Measurements from ENCODE around the gene ZBBX.

The ZBBX gene

DNA sequence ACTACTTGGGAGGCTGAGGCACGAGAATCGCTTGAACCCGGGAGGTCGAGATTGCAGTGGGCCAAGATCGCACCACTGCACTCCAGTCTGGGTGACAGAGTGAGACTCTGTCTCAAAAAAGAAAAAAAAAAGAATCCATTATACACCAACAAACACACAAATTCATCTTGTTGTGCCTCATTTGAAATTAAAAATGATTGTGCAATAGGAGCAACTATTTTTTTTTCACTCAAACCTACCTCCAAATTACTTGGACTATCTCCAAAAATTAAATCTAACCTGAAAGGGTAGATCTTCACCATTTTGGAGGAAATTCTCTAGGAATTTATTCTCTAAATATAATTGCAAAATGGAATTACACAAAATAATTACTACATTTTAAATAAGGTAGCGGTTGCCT, 4.6 kb downstream of the ZBBX start:
- Histone ChIP-seq H3K9ac (no peak overlapping the region), H3K4me2 (no peak overlapping the region)

DNA sequence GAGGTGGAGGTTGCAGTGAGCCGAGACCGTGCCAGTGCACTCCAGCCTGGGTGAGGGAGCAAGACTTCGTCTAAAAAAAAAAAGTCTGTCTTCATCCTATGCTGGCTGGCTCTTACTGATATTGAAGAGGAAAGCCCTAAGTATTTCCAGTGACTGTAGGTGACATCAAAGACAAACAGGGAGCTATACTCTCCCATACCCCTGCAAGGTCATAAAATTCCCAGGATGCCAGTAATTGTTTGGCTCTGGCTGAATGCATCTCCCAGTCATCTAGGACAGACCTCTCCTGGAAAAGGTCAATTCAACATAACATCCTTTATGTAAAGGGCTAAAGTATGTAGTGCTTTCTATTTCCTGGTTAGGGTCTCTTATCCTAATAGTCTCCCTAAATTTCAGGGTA, 8.0 kb downstream of the ZBBX start:
- Histone ChIP-seq H3K4me3 (no peak overlapping the region), H4K20me1 (no peaks in the 10 kb centered on the region), H3K36me3 (no peaks in the 10 kb centered on the region), H3K9ac (no peak overlapping the region), H3K27ac (no peak overlapping the region), H3K9me3 (replicated peaks in 1 of 11) (no peaks in the 10 kb centered on the region), H3K4me1 (no peaks in the 10 kb centered on the region), H3K27me3 (no peaks in the 10 kb centered on the region), H3K4me2 (no peak overlapping the region)
- no peak for TF ChIP-seq Cebpa-rat (IDR thresholded peaks at IDR 0.05)

More for the DNA sequence above, 4.6 kb downstream of the ZBBX start:
- no peaks in the 10 kb centered on the region for H3K36me3 ChIP-seq
- H3K9me3 ChIP-seq (replicated peaks in 1 of 11): no peaks in the 10 kb centered on the region
- no peak overlapping the region for H3K27ac ChIP-seq
- H3K4me1 ChIP-seq: peaks cover 0 to 5% (median 0%) of the 10 kb centered on the region in 10 experiments; a peak in 3 of 20 replicates
- peak in 2 of 11 experiments; percentile 14 to 22; a peak in 1 of 22 replicates for TF ChIP-seq Cebpa-rat (IDR thresholded peaks at IDR 0.05)
- H3K27me3 ChIP-seq: no peaks in the 10 kb centered on the region
- no peak overlapping the region for H3K4me3 ChIP-seq
- no peaks in the 10 kb centered on the region for H4K20me1 ChIP-seq

DNA sequence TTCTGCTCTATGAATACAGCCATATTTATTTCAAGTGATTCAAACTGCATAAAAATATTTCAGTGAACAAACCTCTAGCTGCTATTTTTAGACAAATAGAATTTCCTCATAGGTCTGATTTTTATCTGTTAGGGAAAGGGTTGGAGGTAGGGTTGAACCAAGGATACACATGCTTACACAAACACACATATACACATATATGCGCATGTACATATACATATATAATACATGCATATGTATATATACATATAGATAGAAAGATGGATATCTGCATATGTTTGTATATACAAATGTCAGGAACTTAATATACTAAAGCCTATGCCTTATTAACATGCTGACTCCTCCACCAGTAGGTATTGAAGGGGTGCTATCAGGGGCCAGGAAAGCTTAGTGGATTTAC, 18.1 kb downstream of the ZBBX start:
- no peak overlapping the region for H3K27ac ChIP-seq
- H3K4me3 ChIP-seq: no peak overlapping the region
- H3K4me1 ChIP-seq: no peaks in the 10 kb centered on the region
- no peak for TF ChIP-seq Cebpa-rat (IDR thresholded peaks at IDR 0.05)
- no peak overlapping the region for H3K9ac ChIP-seq
- H3K9me3 ChIP-seq (replicated peaks in 1 of 11): no peaks in the 10 kb centered on the region
- no peaks in the 10 kb centered on the region for H4K20me1 ChIP-seq
- H3K36me3 ChIP-seq: no peaks in the 10 kb centered on the region
- no peak overlapping the region for H3K4me2 ChIP-seq
- no peaks in the 10 kb centered on the region for H3K27me3 ChIP-seq

DNA sequence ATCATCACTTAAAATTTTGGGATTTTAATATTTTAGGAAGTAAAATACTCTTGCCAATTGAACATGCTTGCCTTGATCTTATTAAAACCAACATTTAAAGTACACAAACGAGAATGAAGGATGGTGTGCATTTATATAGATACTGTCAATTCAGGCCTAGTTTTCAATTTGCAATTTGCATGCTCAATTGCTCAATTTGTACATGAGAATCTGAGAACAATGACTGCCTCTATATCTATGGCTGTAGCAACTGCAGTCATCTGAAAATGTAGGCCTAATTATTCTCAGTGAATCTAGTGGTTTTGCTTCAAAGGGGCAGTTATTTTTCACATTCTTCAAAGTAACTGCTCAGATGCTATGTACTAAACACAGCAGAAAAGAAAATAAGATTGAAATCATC, 18.8 kb downstream of the ZBBX start:
- Histone ChIP-seq H3K4me1 (no peaks in the 10 kb centered on the region), H3K9me3 (replicated peaks in 1 of 11) (no peaks in the 10 kb centered on the region), H3K9ac (no peak overlapping the region), H3K4me3 (no peak overlapping the region), H3K4me2 (no peak overlapping the region), H3K27me3 (no peaks in the 10 kb centered on the region), H4K20me1 (no peaks in the 10 kb centered on the region), H3K27ac (no peak overlapping the region), H3K36me3 (no peaks in the 10 kb centered on the region)
- TF ChIP-seq Cebpa-rat (IDR thresholded peaks at IDR 0.05): no peak

DNA sequence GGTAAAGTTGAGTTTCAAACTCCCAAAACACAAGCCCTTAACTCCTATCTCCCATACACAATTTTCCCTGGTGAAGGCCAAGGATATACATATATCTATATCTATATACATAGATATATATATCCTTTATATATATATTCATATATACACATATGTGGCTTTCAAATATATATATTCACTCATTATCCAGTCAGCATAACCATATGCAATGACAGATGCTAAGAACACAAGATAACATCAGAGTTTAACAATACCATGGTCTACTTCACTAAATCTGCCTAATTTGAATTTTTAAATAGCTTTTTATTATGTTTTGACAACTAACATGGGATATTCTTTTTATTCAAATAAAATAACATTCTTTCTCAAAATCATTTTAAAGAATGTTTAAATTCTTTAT, 24.7 kb downstream of the ZBBX start:
- Histone ChIP-seq H3K4me3 (no peak overlapping the region), H3K27me3 (no peaks in the 10 kb centered on the region), H3K4me1 (no peaks in the 10 kb centered on the region), H3K27ac (no peak overlapping the region), H4K20me1 (no peaks in the 10 kb centered on the region; a peak in 1 of 22 replicates), H3K9ac (no peak overlapping the region), H3K36me3 (no peaks in the 10 kb centered on the region), H3K9me3 (replicated peaks in 1 of 11) (no peaks in the 10 kb centered on the region), H3K4me2 (no peak overlapping the region)
- TF ChIP-seq Cebpa-rat (IDR thresholded peaks at IDR 0.05): no peak

DNA sequence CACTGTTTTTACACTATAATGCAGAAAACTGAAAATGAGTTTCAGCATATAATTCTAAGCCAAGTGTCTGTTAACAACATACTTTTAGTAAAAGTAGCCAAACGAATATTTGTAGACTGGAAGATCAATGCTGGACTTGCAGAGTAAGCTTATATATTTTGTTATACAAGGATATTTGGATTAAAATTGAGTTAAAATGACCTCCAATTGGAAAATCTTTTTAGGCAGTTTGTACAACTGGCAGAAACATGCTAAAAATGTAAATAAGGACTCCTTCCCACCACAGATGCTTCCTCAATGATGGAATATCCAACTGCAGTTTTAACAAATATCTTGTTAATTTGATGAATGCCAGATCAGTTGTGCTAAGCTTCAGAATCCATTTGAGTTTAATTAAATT, 25.3 kb downstream of the ZBBX start:
- Histone ChIP-seq H3K27me3 (no peaks in the 10 kb centered on the region), H4K20me1 (no peaks in the 10 kb centered on the region; a peak in 1 of 22 replicates), H3K4me1 (no peaks in the 10 kb centered on the region), H3K9ac (no peak overlapping the region), H3K27ac (no peak overlapping the region), H3K36me3 (no peaks in the 10 kb centered on the region), H3K9me3 (replicated peaks in 1 of 11) (no peaks in the 10 kb centered on the region), H3K4me2 (no peak overlapping the region), H3K4me3 (no peak overlapping the region)
- no peak for TF ChIP-seq Cebpa-rat (IDR thresholded peaks at IDR 0.05)

DNA sequence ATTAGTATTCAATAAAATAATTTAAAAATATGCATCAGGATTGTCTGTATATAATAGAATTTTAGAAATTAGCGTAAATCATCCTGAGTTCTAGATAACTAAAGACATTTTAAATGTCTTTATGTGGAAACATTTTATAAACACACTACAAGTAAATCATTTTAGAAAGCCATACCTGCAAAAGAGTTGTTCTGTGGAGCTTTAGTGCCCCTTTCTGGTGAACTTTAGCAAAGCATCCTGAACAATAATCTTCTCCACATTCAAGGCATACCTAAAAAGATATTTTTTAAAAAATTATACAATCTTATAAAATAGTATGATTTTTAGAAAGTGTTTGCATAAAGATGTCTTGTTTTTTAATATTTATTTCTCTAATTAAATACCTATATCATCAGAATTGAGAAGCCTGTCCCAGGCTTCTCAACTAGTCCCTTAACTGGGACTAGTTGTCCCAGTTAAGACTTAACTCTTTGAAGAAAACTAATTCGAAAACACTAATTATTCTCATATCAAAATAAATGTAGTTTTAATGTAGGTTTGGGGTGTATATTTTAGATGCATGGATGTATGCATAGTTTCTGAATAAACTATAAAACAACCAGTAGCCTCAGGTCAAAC, 29.7 kb downstream of the ZBBX start:
- no peak overlapping the region for H3K27ac ChIP-seq
- TF ChIP-seq Cebpa-rat (IDR thresholded peaks at IDR 0.05): no peak
- H3K4me1 ChIP-seq: no peaks in the 10 kb centered on the region
- no peak overlapping the region for H3K9ac ChIP-seq
- H3K4me2 ChIP-seq: no peak overlapping the region
- H3K36me3 ChIP-seq: no peaks in the 10 kb centered on the region
- H3K4me3 ChIP-seq: no peak overlapping the region
- no peaks in the 10 kb centered on the region for H3K27me3 ChIP-seq
- no peaks in the 10 kb centered on the region for H3K9me3 ChIP-seq (replicated peaks in 1 of 11)
- no peaks in the 10 kb centered on the region; a peak in 1 of 22 replicates for H4K20me1 ChIP-seq

DNA sequence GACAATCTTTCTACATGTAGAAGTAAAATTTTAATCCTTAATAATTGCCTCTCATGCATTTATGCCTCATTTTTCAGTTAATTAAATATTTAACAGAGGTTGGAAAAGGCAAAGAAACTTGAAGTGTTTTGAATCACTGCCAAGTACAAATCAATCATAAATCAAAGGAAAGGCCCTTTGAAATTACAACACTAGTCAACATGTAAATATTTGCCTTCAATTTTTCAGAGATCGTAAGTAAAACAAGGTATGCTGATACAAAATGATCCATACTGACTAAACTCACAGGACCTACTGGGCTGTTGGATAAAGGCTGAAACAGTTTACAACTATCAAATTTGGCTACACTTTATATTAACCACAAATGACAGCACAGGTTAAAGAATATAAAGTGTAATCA, 33.9 kb downstream of the ZBBX start:
- Histone ChIP-seq H3K9ac (no peak overlapping the region), H3K36me3 (no peaks in the 10 kb centered on the region), H3K4me3 (no peak overlapping the region), H3K4me2 (no peak overlapping the region), H3K27ac (no peak overlapping the region), H3K4me1 (no peaks in the 10 kb centered on the region), H4K20me1 (no peaks in the 10 kb centered on the region), H3K27me3 (no peaks in the 10 kb centered on the region), H3K9me3 (replicated peaks in 1 of 11) (no peaks in the 10 kb centered on the region)
- TF ChIP-seq Cebpa-rat (IDR thresholded peaks at IDR 0.05): no peak

DNA sequence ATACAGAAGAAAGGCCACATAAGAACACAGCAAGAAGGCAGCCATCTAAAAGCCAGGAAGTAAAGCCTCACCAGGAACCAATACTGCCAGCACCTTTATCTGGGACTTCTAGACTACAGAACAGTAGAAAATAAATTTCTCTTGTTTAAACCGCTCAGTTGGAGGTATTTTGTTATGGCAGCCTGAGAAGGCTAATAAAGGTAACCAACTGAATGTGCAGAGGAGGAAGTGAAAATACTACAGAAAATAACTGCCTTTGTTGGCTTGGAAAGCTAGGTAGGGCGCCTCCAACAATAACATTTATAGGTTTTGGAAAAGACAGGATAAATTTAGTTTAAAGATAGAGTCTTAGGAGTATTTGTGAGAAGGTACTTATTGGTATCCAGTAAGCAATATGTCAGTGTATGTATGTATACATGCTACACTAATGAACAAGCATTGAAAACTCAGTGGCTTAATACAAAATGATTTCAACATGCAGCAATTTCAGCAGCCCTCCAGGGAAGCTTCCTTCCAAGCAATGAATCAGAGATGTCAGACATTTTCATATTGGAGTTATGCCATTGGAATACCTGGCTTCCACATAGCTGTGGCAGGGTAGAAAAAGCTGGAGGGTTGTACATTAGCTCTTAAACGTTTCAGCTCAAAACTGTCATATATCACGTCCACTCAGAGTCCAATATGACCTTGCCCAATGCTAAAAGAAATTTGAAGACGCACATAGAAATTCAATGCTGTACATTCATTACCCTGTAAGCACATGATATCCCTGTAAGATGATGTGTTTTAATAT, 48.9 kb downstream of the ZBBX start:
- H3K4me3 ChIP-seq: no peak overlapping the region
- H3K9ac ChIP-seq: no peak overlapping the region
- H3K27me3 ChIP-seq: no peaks in the 10 kb centered on the region
- H4K20me1 ChIP-seq: no peaks in the 10 kb centered on the region
- no peak overlapping the region for H3K4me2 ChIP-seq
- TF ChIP-seq Cebpa-rat (IDR thresholded peaks at IDR 0.05): no peak
- H3K4me1 ChIP-seq: peaks cover 0 to 13% (median 0%) of the 10 kb centered on the region in 10 experiments; a peak in 6 of 20 replicates
- no peaks in the 10 kb centered on the region for H3K36me3 ChIP-seq
- no peak overlapping the region for H3K27ac ChIP-seq
- no peaks in the 10 kb centered on the region for H3K9me3 ChIP-seq (replicated peaks in 1 of 11)

DNA sequence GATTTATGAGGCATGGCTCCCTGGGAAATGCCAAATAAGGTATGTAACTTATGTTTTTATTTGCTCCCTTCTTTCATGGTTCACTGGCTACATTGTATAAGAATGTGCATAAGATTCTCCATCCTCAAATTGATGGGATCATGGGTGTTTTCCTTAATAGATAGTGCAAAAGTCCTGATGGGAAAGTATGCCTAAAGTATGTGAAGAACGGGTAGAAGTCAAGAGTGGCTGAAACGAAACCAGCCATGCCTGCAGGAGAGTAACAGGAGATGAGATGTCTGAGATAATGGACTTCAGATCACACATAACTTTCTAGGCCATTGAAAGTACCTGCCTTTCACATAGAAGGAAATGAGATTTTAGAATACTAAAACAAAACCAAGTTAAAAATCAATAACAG, 56.5 kb downstream of the ZBBX start:
- TF ChIP-seq Cebpa-rat (IDR thresholded peaks at IDR 0.05): no peak
- no peaks in the 10 kb centered on the region for H3K27me3 ChIP-seq
- no peaks in the 10 kb centered on the region for H4K20me1 ChIP-seq
- no peak overlapping the region for H3K9ac ChIP-seq
- H3K36me3 ChIP-seq: no peaks in the 10 kb centered on the region
- peaks cover 0 to 13% (median 0%) of the 10 kb centered on the region in 10 experiments; a peak in 7 of 20 replicates for H3K4me1 ChIP-seq
- H3K4me3 ChIP-seq: no peak overlapping the region
- no peak overlapping the region for H3K4me2 ChIP-seq
- no peak overlapping the region for H3K27ac ChIP-seq
- H3K9me3 ChIP-seq (replicated peaks in 1 of 11): no peaks in the 10 kb centered on the region

Data from BLaER1 treated with 17β-estradiol and CSF1 and Interleukin-3, amounts not matched to agents 10 nM and 100 nM (cell line).